ENCODE measurements around the gene FITM2. TPM values are rescaled to one million over a fixed set of nuclear protein-coding genes. Genes with fewer than 3 reads are reported as not detected.
"Not testable (repeated sequence)": the region's sequence is repeated elsewhere in the genome, so short reads cannot be mapped to it uniquely, and the experiment has no call there.

Gene FITM2
- total RNA-seq, 4 donors from 2014 or later: 2.1 to 4.8 (median 3.7) TPM

DNA sequence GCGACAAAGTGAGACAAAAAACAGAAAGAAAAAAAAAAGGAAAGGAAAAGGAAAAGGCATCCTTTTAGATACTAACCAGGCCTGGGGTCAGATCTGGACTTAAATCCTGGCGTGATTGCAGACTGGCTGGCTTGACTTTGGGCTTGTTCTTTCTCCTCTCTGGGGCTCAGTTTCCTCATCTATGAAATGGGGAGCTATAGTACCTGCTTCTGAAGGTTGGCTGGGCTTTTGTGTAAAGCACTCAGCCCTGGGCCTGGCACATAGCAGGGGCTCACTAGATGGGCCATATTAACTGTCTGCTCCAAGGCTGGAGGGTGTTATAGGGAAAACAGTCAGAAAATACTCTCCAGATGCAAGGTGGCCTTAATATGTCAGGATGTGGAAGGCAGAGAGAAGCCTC is 24.7 kb upstream of the FITM2 start:
- no peaks in the 10 kb centered on the region for H3K9me3 ChIP-seq
- WGBS, 2 donors: 77 to 84% methylated on average over 1 to 2 of the region's 2 CpGs
- no peak for DNase-seq
- no peaks in the 10 kb centered on the region for H3K36me3 ChIP-seq
- H3K27ac ChIP-seq: no peak overlapping the region
- no peak overlapping the region for H3K4me3 ChIP-seq
- intact Hi-C loops (cut with DNase I): no loop called here
- TF ChIP-seq, protein P1, sequence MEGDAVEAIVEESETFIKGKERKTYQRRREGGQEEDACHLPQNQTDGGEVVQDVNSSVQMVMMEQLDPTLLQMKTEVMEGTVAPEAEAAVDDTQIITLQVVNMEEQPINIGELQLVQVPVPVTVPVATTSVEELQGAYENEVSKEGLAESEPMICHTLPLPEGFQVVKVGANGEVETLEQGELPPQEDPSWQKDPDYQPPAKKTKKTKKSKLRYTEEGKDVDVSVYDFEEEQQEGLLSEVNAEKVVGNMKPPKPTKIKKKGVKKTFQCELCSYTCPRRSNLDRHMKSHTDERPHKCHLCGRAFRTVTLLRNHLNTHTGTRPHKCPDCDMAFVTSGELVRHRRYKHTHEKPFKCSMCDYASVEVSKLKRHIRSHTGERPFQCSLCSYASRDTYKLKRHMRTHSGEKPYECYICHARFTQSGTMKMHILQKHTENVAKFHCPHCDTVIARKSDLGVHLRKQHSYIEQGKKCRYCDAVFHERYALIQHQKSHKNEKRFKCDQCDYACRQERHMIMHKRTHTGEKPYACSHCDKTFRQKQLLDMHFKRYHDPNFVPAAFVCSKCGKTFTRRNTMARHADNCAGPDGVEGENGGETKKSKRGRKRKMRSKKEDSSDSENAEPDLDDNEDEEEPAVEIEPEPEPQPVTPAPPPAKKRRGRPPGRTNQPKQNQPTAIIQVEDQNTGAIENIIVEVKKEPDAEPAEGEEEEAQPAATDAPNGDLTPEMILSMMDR (IDR thresholded peaks at IDR 0.05): no peak
- no peak for TF ChIP-seq POLR2A (IDR thresholded peaks at IDR 0.05)
- H3K4me1 ChIP-seq: no peaks in the 10 kb centered on the region
- H3K27me3 ChIP-seq: peaks cover 0 to 56% (median 0%) of the 10 kb centered on the region in 4 donors

DNA sequence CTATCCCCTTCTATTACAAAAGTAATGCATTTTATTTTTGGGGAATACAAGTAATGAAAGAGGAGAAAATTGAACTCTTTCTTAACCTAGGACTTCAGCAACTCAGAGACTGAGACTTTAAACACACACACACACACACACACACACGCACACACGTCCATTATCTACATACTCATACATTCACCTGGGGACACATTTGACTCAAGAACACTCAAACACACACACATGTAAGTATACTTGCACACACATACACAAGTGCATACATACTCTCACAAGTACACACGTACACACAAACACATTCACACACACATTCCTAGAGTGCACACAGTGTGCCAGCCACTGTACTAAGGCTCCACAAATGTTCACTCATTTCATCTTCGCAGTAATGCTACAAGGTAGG is 23.7 kb upstream of the FITM2 start:
- WGBS, 2 donors: 76 to 78% methylated on average over 4 of the region's 4 CpGs
- intact Hi-C loops (cut with DNase I): no loop called here
- TF ChIP-seq, protein P1 (IDR thresholded peaks at IDR 0.05): no peak
- TF ChIP-seq POLR2A (IDR thresholded peaks at IDR 0.05): no peak
- Histone ChIP-seq H3K9me3 (no peaks in the 10 kb centered on the region), H3K4me3 (no peak overlapping the region), H3K36me3 (no peaks in the 10 kb centered on the region), H3K4me1 (no peaks in the 10 kb centered on the region), H3K27ac (no peak overlapping the region), H3K27me3 (peaks cover 0 to 63% (median 0%) of the 10 kb centered on the region in 4 donors)
- DNase-seq: no peak

DNA sequence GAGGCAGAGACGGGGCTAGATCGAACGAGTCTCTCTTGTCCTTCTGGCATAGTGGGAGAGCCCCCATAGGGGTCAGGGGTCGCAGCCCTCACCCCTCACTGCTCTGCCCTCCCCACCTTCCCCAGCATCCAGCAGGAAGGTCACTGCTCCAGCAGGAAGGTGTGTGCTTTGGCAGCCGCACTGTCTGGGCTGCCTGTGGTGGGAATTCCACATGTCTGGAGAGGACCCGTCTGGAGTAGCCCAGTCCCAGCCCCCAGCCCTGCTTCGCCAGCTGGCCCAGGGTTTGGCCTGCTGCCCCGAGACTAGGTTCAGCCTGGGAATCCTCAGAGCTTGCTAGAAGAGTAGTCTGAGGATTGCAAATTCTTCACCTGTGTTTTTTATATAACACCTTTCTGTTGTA is 23.3 kb upstream of the FITM2 start:
- no peak overlapping the region for H3K4me3 ChIP-seq
- intact Hi-C loops (cut with DNase I): no loop called here
- H3K9me3 ChIP-seq: no peaks in the 10 kb centered on the region
- no peak overlapping the region for H3K27ac ChIP-seq
- no peak for DNase-seq
- TF ChIP-seq, protein P1 (IDR thresholded peaks at IDR 0.05): no peak
- no peaks in the 10 kb centered on the region for H3K36me3 ChIP-seq
- no peaks in the 10 kb centered on the region for H3K4me1 ChIP-seq
- H3K27me3 ChIP-seq: peaks cover 0 to 67% (median 0%) of the 10 kb centered on the region in 4 donors
- 30 to 43% methylated on average over 4 of the region's 8 CpGs for WGBS, 2 donors

DNA sequence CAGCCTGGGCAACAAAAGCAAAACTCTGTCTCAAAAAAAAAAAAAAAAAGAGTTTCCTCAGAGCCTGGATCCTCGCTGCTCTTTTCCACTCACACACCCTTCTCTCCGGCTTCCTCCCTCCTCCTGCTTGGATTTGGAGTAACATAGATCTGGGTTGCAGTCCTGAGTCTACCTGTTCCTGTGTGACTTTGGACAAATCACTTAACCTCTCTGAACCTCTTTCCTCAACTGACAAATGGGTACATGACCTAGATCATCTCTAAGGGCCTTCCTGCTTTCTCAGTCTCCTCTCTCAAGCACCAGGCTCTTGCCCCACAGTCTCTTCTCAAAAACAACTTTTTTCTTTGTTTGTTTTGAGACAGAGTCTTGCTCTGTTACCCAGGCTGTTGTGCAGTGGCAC is 20.2 kb upstream of the FITM2 start:
- 81 to 91% methylated on average over 2 of the region's 2 CpGs for WGBS, 2 donors
- Histone ChIP-seq H3K4me1 (peaks cover 5 to 9% (median 7%) of the 10 kb centered on the region in 3 donors), H3K4me3 (no peak overlapping the region), H3K27me3 (peaks cover 0 to 73% (median 0%) of the 10 kb centered on the region in 4 donors), H3K27ac (no peak overlapping the region), H3K36me3 (no peaks in the 10 kb centered on the region), H3K9me3 (no peaks in the 10 kb centered on the region)
- TF ChIP-seq, protein P1 (IDR thresholded peaks at IDR 0.05): no peak
- no peak for TF ChIP-seq POLR2A (IDR thresholded peaks at IDR 0.05)
- no peak for DNase-seq
- intact Hi-C loops (cut with DNase I): no loop called here

DNA sequence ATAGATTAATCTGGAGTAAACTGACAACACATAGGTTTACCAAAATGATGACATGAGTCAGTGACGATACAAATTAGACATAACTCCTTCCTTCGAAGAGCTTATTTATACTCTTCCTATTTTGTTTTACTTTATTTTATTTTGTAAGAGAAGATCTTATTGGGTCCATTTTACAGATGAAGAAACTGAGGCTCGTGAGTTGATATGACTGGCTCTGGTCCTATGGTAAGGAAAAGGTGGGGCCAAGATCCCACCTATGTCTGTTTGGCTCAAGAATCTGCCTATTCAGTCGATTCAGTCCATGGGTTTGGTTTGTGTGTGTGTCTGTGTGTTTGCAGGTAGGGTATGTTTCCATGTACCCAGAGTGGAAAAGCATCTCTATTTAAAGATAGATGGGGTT is 17.4 kb upstream of the FITM2 start:
- no peak for TF ChIP-seq POLR2A (IDR thresholded peaks at IDR 0.05)
- TF ChIP-seq, protein P1 (IDR thresholded peaks at IDR 0.05): no peak
- 74 to 75% methylated on average over 4 of the region's 4 CpGs for WGBS, 2 donors
- peaks cover 0 to 67% (median 0%) of the 10 kb centered on the region in 4 donors for H3K27me3 ChIP-seq
- intact Hi-C loops (cut with DNase I): no loop called here
- no peaks in the 10 kb centered on the region for H3K9me3 ChIP-seq
- no peak for DNase-seq
- H3K4me3 ChIP-seq: no peak overlapping the region
- H3K4me1 ChIP-seq: peaks cover 5 to 9% (median 7%) of the 10 kb centered on the region in 3 donors
- H3K27ac ChIP-seq: no peak overlapping the region
- no peaks in the 10 kb centered on the region for H3K36me3 ChIP-seq

DNA sequence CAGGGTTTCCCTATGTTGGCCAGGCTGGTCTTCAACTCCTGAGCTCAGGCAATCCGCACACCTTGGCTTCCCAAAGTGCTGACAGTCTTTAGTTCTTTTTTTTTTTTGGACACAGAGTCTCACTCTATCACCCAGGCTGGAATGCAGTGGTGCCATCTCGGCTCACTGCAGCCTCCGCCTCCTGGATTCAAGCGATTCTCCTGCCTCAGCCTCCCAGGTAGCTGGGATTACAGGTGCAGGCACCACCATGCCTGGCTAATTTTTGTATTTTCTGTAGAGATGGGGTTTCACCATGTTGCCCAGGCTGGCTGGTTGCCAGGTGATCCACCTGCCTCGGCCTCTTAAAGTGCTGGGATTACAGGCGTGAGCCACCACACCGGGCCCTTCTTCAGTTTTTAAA is 16.7 kb upstream of the FITM2 start:
- H3K36me3 ChIP-seq; H3K4me1 ChIP-seq; H3K9me3 ChIP-seq; H3K27ac ChIP-seq; DNase-seq; H3K4me3 ChIP-seq; intact Hi-C loops (cut with DNase I): not testable (repeated sequence)
- WGBS, 2 donors: 87 to 88% methylated on average over 6 to 7 of the region's 7 CpGs
- peaks cover 0 to 62% (median 0%) of the 10 kb centered on the region in 4 donors for H3K27me3 ChIP-seq
